Mesenchymal stem cell (in vitro differentiated cells and primary cell): ENCODE measurements around the gene THAP5.
"Not testable (repeated sequence)": the region's sequence is repeated elsewhere in the genome, so short reads cannot be mapped to it uniquely, and the experiment has no call there.

ENCODE experiments used
- DNase-seq: peaks from one replicate; pipeline ENCODE4 v3.0.0-alpha.2; 2013
- H2AFZ ChIP-seq: one replicate; pipeline ENCODE4 v1.6.1; 2013; ENCODE audit warnings: low read depth, mild to moderate bottlenecking, control low read depth, inconsistent platforms, low read length, moderate library complexity
- H2AK5ac ChIP-seq: 2 replicates; pipeline ENCODE4 v1.6.1; 2013; ENCODE audit warnings: low read length, moderate library complexity, mild to moderate bottlenecking, inconsistent platforms; ENCODE audit not compliant: severe bottlenecking
- H2BK120ac ChIP-seq: one replicate; pipeline ENCODE4 v1.6.1; 2013; ENCODE audit warnings: low read depth, mild to moderate bottlenecking, inconsistent platforms, low read length, moderate library complexity
- H2BK12ac ChIP-seq, 2 experiments: one replicate each; pipeline ENCODE4 v1.6.1; 2013; ENCODE audit warnings: inconsistent platforms in 2 of 2, low read length in 2 of 2, mild to moderate bottlenecking in 2 of 2, moderate library complexity in 2 of 2, control low read depth in 1 of 2
- H2BK15ac ChIP-seq: one replicate; pipeline ENCODE4 v1.6.1; 2013; ENCODE audit warnings: mild to moderate bottlenecking, low read depth, inconsistent platforms; ENCODE audit not compliant: poor library complexity, severe bottlenecking
- H2BK5ac ChIP-seq: 2 replicates; pipeline ENCODE4 v1.6.1; 2013; ENCODE audit warnings: low read depth, mild to moderate bottlenecking, low read length, control low read depth, inconsistent platforms; ENCODE audit not compliant: poor library complexity, severe bottlenecking
- H3K14ac ChIP-seq, 2 experiments: one replicate each; pipeline ENCODE4 v1.6.1; 2013; ENCODE audit warnings: inconsistent platforms in 2 of 2, low read length in 2 of 2, control low read depth in 1 of 2, mild to moderate bottlenecking in 1 of 2, moderate library complexity in 1 of 2
- H3K18ac ChIP-seq, 2 experiments: one replicate each; pipeline ENCODE4 v1.6.1; 2013; ENCODE audit warnings: inconsistent platforms in 2 of 2, low read length in 2 of 2, control low read depth in 1 of 2, low read depth in 1 of 2, mild to moderate bottlenecking in 1 of 2
- H3K23ac ChIP-seq, 2 experiments: one replicate each; pipeline ENCODE4 v1.6.1; 2013; ENCODE audit warnings: inconsistent platforms in 2 of 2, low read length in 2 of 2, mild to moderate bottlenecking in 2 of 2, moderate library complexity in 2 of 2, control low read depth in 1 of 2
- H3K27ac ChIP-seq: 2 replicates; pipeline ENCODE4 v1.5.1; 2013; ENCODE audit warnings: mild to moderate bottlenecking, moderate library complexity, low read length, control low read depth, inconsistent platforms; ENCODE audit not compliant: poor library complexity, severe bottlenecking
- H3K27me3 ChIP-seq, 2 experiments: 2 replicates each; pipeline versions ENCODE4 v1.6.1 to v1.7.0; 2013; ENCODE audit warnings: low read length in 2 of 2, mild to moderate bottlenecking in 2 of 2, moderate library complexity in 2 of 2, control low read depth in 1 of 2, inconsistent platforms in 1 of 2; ENCODE audit not compliant: control insufficient read depth in 1 of 2, insufficient read depth in 1 of 2
- H3K36me3 ChIP-seq, 2 experiments: 2 replicates each; pipeline versions ENCODE4 v1.6.1 to v1.7.0; 2013; ENCODE audit warnings: low read length in 2 of 2, control low read depth in 1 of 2, inconsistent platforms in 1 of 2, low read depth in 1 of 2, mild to moderate bottlenecking in 1 of 2; ENCODE audit not compliant: insufficient read depth in 2 of 2, control insufficient read depth in 1 of 2
- H3K4ac ChIP-seq, 2 experiments: one replicate each; pipeline ENCODE4 v1.6.1; 2013; ENCODE audit warnings: inconsistent platforms in 2 of 2, low read length in 2 of 2, mild to moderate bottlenecking in 2 of 2, moderate library complexity in 2 of 2, control low read depth in 1 of 2, low read depth in 1 of 2
- H3K4me1 ChIP-seq: 2 replicates; pipeline ENCODE4 v1.6.1; 2013; ENCODE audit warnings: low read depth, low read length, control low read depth; ENCODE audit not compliant: control insufficient read depth, insufficient read depth
- H3K4me2 ChIP-seq: 2 replicates; pipeline ENCODE4 v1.6.1; 2013; ENCODE audit warnings: low read length, mild to moderate bottlenecking, inconsistent platforms; ENCODE audit not compliant: poor library complexity, severe bottlenecking
- H3K4me3 ChIP-seq, 2 experiments: 2 replicates each; pipeline versions ENCODE4 v1.5.1 to v1.7.0; 2013; ENCODE audit warnings: low read length in 2 of 2, mild to moderate bottlenecking in 2 of 2, control low read depth in 1 of 2, low read depth in 1 of 2; ENCODE audit not compliant: insufficient read depth in 1 of 2
- H3K79me1 ChIP-seq: replicated peaks from 2 replicates; pipeline ENCODE4 v1.6.1; 2013; ENCODE audit warnings: mild to moderate bottlenecking, control low read depth, low read length, inconsistent platforms; ENCODE audit not compliant: poor library complexity, severe bottlenecking
- H3K9ac ChIP-seq: 2 replicates; pipeline ENCODE4 v1.7.0; 2013; ENCODE audit warnings: mild to moderate bottlenecking, low read length, moderate library complexity
- H3K9me3 ChIP-seq: 2 replicates; pipeline ENCODE4 v1.7.0; 2013; ENCODE audit warnings: mild to moderate bottlenecking, low read length; ENCODE audit not compliant: control insufficient read depth
- H4K8ac ChIP-seq: one replicate; pipeline ENCODE4 v1.6.1; 2013; ENCODE audit warnings: inconsistent platforms, mild to moderate bottlenecking, low read length, moderate library complexity
- H4K91ac ChIP-seq: one replicate; pipeline ENCODE4 v1.6.1; 2013; ENCODE audit warnings: mild to moderate bottlenecking, low read length, inconsistent platforms
- WGBS: methylation state at CpG from one replicate; pipeline ENCODE4 v1.1.7; 2013; ENCODE audit warnings: mixed read lengths; 5-methylcytosine and 5-hydroxymethylcytosine counted together

Gene THAP5

DNA sequence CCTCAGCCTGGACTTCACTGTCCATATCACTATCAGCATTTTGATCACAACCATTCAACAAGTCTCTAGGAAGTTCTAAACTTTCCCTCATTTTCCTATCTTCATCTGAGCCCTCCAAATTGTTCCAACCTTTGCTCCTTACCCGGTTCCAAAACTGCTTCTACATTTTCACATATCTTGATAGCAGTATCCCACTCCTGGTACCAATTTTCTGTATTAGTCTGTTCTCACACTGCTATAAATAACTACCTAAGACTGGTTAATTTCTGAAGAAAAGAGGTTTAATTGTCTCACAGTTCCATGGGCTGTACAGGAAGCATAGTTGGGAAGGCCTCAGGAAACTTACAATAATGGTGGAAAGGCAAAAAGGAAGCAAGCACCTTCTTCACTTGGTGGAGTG, 11.9 kb downstream of the THAP5 start:
- H2AFZ ChIP-seq: no peak overlapping the region

DNA sequence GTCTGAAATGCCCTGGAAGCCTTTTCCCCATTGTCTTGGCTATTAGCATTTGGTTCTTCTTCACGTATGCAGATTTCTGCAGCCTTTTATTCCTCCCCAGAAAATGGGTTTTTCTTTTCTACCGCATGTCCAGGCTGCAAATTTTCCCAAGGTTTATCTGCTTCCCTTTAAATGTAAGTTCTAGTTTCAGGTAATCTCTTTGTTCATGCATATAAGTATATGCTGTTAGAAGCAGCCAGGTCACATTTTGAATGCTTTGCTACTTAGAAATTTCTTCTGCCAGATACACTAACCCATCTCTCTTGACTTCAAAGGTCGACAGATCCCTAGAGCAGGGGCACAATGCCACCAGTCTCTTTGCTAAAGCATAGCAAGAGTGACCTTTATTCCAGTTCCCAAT, 12.3 kb downstream of the THAP5 start:
- Histone ChIP-seq H2AFZ (no peak overlapping the region), H2BK120ac (no peak overlapping the region), H3K18ac (no peak overlapping the region), H3K4me1 (peaks cover 2% of the 10 kb centered on the region), H3K27me3 (no peaks in the 10 kb centered on the region), H3K9ac (no peak overlapping the region), H2BK12ac (no peak overlapping the region), H3K23ac (no peak overlapping the region), H2AK5ac (no peak overlapping the region), H3K36me3 (peaks cover 0 to 2% of the 10 kb centered on the region in 2 experiments), H3K4me2 (no peak overlapping the region), H4K91ac (no peak overlapping the region), H3K4me3 (no peak overlapping the region), H2BK5ac (no peak overlapping the region), H3K27ac (no peak overlapping the region), H4K8ac (no peak overlapping the region), H2BK15ac (no peak overlapping the region), H3K79me1 (peaks cover 4% of the 10 kb centered on the region), H3K9me3 (peaks cover 13% of the 10 kb centered on the region), H3K14ac (no peak overlapping the region), H3K4ac (no peak overlapping the region)
- no peak for DNase-seq
- 97% methylated on average over 2 of the region's 3 CpGs for WGBS

More for the DNA sequence above, 11.9 kb downstream of the THAP5 start:
- Histone ChIP-seq H3K27ac (no peak overlapping the region), H3K14ac (no peak overlapping the region), H3K4ac (no peak overlapping the region), H4K91ac (no peak overlapping the region), H2BK5ac (no peak overlapping the region), H3K4me1 (peaks cover 2% of the 10 kb centered on the region), H3K4me3 (no peak overlapping the region), H3K4me2 (no peak overlapping the region), H2BK15ac (no peak overlapping the region), H3K79me1 (peaks cover 4% of the 10 kb centered on the region), H3K9ac (no peak overlapping the region), H4K8ac (no peak overlapping the region), H3K18ac (no peak overlapping the region), H2AK5ac (no peak overlapping the region), H3K27me3 (no peaks in the 10 kb centered on the region), H2BK120ac (no peak overlapping the region), H3K36me3 (peaks cover 0 to 2% of the 10 kb centered on the region in 2 experiments), H3K23ac (no peak overlapping the region), H3K9me3 (peaks cover 13% of the 10 kb centered on the region), H2BK12ac (no peak overlapping the region)
- 94% methylated on average over 1 of the region's 1 CpG for WGBS
- no peak for DNase-seq

DNA sequence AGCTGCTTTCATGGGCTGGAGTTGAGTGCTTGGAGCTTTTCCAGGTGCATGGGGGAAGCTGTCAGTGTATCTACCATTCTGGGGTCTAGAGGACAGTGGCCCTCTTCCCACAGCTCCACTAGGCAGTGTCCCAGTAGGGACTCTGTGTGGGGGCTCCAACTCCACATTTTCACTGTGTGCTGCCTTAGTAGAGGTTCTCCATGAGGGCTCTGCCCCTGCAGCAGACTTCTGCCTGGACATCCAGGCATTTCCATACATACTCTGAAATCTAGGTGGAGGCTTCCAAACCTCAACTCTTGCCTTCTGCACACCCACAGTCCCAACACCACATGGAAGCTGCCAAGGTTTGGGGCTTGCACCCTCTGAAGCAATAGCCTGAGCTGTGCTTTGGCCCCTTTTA, 12.8 kb downstream of the THAP5 start:
- H3K9ac ChIP-seq, H3K4ac ChIP-seq: not testable (repeated sequence)

DNA sequence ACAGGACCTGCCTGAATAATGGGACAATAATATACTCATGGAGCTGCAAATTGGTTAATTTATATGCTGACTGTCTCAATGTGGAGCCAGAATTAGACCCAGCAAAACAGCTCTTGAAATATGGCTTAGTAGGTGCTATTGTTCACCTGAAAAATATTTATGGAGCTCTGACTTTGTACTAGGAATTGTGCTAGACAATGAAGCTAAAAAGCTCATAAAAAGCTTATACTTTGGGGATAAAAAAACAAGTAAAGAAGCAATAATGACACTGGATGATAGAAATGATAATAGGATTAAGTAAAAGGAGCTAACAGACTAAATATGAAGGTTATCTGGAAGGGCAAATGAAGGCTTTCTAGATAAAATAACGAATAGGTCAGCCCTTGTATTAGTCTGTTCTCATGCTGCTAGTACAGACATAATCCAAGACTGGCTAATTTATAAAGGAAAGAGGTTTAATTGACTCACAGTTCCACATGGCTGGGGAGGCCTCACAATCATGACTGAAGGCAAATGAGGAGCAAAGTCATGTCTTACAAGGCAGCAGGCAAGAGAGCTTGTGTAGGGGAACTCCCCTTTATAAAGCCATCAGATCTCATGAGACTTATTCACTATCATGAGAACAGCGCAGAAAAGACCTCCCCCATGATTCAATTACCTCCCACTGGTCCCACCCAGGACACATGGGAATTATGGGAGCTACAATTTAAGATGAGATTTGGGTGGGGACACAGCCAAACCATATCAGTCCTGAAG, 21.2 kb downstream of the THAP5 start:
- H3K4ac ChIP-seq, H2AFZ ChIP-seq, H3K9ac ChIP-seq, H2BK5ac ChIP-seq, DNase-seq, H2BK120ac ChIP-seq, H4K8ac ChIP-seq, H3K9me3 ChIP-seq, H3K27me3 ChIP-seq, H2BK12ac ChIP-seq, H3K23ac ChIP-seq, H3K18ac ChIP-seq, H3K4me3 ChIP-seq, H3K4me2 ChIP-seq, H3K4me1 ChIP-seq, H3K79me1 ChIP-seq, H3K14ac ChIP-seq, H2BK15ac ChIP-seq, H3K27ac ChIP-seq, H4K91ac ChIP-seq, H2AK5ac ChIP-seq, H3K36me3 ChIP-seq: not testable (repeated sequence)
- WGBS: 86% methylated on average over 1 of the region's 2 CpGs

More for the DNA sequence above, 12.8 kb downstream of the THAP5 start:
- not testable (repeated sequence) for H3K4me2 ChIP-seq, H3K36me3 ChIP-seq, H3K27me3 ChIP-seq, H3K79me1 ChIP-seq, H2AK5ac ChIP-seq, H3K27ac ChIP-seq, H2AFZ ChIP-seq, H2BK15ac ChIP-seq, H2BK120ac ChIP-seq, H3K4me3 ChIP-seq, H3K23ac ChIP-seq, H4K91ac ChIP-seq, H3K4me1 ChIP-seq, DNase-seq, H3K14ac ChIP-seq, H2BK12ac ChIP-seq, H4K8ac ChIP-seq, H2BK5ac ChIP-seq, H3K18ac ChIP-seq
- peaks cover 13% of the 10 kb centered on the region for H3K9me3 ChIP-seq
